AG20443 (cell line): ENCODE measurements around the gene TMEM170B.

Experiments used
- DNase-seq: peaks from one replicate; pipeline ENCODE4 v3.0.0; 2012; ENCODE audit warnings: low spot score, mixed read lengths

Gene TMEM170B

DNA sequence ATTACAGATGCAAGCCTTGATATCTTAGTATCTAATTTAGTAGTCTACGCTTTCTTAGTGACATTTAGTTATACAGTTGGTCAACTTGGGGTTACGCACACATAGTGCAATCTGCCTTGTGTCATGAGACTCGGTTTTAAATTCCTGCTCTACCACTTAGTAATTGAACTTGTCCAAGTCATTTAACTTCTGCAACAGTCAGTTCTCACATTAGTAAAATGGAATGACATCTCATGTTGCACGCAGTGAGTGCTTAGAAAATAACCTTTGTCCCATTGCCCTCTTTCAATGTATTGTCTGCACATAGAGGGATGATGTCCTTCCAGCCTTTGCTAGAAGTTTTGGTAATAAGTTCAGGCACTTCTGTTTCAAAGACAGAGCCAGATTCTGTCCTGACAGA lies 48.6 kb downstream of the TMEM170B start:
- no peak for DNase-seq

DNA sequence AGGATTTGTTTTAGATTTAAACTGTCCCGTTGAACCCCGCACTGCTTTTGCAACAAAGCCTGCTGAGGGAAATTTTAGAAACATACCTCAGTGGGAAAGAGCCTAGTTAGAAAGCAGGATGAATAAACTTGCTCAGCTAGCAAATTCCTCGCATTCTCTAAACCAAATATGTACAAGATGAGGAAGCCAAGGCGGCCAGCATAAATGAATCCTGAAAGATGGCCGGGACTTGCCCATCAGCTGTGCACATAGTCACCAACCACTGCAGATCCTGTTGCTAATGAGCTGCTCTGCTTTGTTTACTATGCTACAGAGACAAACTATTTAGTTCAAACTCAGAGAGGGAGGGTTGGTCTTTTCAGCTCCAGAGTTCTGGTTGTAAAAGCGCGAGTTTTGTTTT lies 49.0 kb downstream of the TMEM170B start:
- peak; percentile 84 for DNase-seq

DNA sequence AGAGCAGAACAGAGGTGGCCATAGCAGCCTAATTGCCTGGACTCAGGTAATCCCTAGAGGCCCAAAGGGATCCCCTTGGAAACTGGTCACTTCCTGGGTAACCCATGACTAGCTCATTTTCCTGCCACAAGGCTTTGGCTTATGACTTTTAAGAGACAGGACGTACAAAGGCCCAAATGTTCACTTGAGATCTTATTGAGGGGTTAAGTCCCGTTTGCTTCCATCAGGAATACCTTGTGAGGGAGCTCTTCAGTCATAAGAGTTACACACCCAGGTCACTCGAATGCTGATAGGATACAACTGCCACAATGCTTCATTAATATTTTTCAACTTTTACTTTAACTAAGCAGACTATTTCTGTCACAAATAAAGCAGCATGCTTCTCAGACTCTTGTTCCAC lies 51.7 kb downstream of the TMEM170B start:
- DNase-seq: no peak

DNA sequence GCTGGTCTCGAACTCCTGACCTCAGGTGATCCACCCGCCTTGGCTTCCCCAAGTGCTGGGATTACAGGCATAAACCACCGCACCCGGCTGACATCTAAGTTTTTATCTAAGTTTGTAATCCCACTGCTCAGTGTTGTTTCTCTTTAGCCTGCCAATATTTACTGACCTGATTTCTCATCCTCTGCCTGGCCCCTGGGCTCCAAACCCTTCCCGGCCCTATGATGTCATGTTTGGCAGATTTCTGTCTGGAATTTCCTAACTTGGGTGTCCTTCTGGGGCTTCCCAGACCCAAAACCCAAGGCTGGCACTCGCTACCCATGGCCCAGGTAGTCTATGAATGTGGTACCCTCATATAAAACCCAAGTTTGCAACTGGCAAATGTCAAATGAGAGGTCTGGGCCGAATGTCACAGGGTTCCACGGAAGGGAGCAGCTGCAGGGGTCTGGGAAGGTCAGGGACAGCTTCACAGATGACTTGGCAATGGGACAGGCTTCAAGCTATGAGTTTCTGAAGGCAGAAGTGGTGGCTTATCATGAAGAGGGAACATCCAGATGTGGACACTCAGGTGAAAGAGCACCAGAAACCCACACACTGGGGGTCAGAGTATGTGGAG lies 54.9 kb downstream of the TMEM170B start:
- DNase-seq: no peak

DNA sequence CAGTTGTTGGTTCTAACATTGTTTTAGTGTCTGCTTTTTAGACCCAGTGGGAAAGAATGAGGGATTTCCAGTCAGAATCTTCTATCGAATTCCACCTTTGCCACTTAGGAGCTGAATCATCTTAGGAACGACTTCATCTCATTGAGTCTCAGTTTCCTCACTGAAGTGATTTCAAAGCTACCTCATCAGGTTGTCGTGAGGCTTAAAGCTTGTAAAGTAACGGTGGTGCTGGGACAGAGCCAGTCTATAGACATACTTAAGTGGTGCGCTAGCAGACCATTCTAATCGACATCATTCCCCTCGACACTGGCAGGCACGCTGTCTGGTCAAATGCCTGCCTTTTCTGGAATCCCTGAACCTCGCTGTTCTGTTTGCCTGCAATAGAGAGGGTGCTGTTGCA lies 55.5 kb downstream of the TMEM170B start:
- no peak for DNase-seq

DNA sequence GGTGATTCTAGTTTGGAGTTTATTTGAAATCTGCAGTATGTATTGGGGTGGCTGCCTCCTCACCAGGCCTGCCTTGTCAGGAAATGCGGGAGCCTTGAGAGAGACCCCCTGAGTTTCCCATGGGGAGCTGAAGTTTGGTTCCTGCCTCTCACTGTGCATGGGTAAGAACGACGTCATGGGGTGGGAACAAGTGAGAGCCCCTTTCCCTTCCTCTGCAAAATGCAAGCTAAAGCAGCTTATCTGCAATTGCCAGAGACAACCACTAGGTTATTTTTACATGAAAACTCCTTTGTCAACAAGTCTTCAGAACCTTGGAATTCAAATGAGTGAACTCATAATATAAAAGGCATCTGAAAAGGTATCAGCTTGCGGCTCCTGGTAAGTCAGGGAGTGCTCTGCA lies 58.4 kb downstream of the TMEM170B start:
- DNase-seq: no peak

DNA sequence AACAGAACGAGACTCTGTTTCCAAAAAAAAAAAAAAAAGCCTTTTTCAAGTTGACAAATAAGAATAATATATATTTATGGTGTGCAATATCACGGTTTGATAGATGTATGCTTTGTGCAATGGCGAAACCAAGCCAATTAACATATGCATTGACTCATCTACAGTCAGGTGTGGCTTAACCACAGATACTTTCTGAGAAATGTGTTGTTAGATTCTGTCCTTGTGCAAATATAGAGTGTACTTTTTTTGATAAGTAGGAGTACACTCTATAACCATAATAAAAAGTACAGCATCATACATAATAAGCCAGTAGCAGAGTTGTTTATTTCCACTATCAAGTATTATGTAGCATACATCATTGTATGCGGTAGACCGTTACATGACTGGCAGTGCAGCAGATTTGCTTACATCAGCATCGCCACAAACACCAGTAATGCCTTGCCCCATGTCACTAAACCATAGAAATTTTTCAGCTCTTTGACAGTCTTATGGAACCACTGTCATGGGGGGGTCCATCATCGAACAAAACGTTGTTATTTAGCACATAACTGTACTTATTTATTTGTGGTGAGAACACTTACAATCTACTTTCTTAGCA lies 59.2 kb downstream of the TMEM170B start:
- DNase-seq: no peak

DNA sequence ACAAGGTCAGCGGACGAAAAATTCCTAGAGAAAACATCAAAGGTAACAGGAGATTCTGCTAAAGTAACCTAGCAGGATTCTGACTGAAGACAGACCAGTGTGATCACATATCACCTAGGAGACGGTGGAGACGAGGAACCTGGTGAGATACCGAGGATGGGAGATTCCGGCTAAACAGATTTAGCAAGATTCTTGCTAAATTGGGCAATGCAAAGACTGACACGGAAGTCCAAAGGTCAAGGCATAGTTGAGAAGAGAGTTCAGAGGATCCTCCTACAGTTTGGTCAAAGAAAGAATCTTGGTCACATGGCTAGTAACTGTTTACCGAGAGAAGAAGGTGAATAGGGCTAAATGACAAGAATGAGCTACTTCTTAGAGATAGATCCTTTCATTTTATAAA lies 61.1 kb downstream of the TMEM170B start:
- DNase-seq: no peak

DNA sequence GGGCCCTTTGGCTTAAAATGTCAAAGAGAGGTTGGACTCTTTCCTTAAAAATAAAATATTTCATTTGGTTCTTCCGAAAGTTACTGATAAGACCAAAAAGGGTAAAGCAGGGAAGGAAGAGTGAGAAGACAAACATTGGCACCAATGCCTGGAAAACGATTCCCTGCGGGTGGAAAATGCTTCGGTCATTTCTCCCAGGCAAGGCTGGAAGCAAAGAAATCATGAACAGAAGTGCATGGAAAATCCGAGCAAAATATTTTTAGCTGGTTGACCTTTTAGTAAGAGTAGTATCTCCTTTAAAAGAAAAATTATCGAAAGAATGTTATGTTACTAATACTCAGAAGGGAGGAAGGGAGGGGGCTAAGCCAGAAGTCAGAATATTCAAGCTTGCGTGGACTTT lies 62.7 kb downstream of the TMEM170B start:
- DNase-seq: no peak

DNA sequence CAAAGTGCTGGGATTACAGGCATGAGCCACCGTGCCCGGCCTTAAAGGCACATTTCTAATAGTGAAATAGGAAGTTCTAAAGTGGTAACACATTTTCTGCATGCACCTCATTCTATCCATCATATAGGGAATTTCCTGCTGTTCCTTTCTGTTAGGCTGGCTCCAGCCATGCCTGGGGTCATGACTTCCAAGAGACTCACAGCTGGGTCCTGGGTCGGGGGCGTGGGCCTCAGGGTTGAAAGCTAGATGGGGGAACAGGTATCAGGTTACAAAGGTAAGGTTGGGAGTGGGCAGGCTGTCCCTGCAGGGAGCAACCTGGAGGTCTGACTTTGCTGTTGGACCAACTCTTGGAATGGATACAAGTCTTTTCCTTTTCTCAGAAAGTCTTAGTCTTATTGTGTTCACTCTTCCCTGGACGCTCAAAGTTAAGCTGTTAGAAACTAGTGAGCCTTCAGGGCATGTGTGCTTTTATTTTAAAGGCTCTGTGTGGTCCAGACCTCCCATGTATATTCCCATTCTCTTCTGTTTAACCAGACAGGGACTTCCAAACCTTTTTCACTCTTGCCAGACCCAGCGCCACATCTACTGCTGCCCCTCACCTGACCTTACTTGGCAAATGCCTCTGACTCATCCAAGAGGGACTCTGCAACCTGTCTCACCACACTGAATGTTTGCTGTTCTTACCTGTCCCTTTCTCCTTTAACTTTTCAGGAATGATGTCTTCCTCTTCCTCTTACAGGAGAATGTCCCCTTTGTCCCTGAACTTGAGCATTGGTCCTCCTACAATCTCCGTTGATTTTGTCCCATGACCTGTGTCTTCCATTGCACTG lies 64.4 kb downstream of the TMEM170B start:
- no peak for DNase-seq

DNA sequence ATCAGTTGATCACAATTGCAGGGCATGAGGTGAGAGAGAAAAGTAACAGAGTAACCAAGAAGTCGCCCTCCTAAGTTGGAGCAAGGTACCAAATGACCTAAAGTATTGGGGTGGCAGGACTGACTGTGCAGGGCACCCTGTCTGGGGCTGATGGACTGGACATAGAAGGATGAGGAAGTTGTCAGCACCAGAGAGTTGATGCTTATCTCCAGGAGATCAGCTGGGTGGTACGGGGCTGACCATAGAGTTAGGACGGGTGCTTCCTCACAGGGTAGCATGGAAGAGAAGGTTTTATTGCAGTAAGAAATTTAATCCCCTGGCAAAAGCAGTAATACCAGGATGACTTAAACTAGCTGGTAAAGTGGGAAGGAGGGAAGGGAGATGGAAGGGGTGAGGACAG lies 66.7 kb downstream of the TMEM170B start:
- DNase-seq: no peak

DNA sequence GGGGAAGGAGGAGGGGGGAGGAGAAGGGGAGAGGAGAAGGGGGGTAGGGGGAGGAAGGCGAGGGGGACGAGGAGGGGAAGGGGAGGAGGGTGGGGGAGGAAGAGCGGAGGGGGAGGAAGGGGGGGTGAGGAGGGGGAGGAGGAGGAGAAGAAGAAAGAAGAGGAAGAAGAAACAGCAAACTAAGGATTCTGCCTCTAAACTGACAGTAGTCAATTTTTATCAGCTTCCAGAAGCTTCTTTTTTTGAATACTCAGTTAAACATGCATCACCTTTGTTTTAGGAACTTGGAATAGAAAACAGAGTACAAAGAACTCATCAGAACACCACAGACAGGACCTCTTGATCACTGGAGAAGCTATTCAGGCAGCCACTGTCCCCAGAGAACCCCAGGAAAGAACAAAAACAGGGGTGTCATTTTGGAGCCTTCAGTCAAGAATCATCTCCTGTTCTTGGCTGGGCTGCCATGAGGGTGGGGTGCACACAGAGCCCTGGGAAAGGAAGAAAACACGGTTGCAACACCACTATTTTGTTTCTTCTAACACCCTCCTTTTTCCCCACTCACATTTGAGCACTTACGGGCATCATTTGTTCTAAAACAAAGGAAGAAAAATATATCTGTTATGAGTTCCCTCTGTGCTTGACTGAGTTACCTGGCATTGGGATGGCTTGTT lies 67.4 kb downstream of the TMEM170B start:
- DNase-seq: no peak

DNA sequence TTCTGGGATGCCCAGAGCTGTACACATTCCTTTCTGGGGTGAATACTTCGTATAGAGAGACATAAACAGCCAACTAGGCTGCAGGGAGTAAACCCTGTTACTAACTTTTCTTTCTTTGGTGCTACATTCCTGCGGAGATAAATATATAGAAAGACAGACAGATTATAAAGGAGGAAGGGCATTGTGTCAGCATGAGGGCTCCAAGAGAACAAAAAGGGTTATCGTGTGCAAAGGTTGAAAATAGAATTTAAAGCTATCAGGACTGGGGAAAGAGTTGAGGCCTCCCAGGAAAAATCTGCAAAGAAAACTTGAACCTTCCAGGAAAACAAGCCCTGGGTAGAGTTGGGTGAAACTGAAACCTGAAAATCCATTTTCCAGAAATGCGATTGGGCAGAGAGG lies 68.0 kb downstream of the TMEM170B start:
- DNase-seq: no peak

DNA sequence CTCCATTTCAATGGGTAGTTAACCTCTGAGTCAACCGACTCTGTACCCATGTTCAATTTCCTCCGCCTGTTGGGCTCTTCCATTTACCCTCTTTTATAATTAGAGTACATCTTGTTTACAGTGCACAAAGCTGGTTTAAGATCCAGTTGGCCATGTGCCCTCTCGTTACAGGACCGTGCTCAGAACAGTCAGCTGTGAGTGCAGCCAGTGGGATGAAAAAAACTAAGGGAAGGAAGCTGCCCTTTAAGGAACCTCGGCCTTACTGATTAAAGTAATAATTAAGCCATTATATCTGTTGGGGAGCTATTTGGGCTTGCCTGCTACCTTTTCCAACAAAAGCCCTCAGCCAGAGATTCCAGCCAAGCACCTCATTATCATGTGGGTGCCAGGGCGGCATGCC lies 68.8 kb downstream of the TMEM170B start:
- DNase-seq: no peak

DNA sequence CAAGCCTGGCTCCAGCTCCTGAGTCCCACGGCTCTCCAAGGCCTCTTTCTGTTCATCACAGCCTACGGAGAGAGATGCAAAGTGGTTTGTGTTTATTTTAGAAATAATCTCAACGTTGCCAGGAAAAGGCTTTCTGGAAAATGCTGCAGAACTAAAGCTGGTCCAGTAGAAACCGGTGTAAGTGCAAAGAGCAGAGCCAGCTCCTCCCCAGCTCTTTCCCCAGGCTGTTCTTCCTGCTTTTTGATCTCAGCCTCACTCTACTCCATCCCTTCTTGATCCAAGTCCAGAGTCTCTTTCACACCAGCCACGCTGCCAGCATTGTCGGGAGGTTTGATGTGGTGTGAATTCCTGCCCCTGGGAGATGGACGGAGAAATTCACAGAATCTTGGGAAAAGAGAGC lies 69.8 kb downstream of the TMEM170B start:
- peak; percentile 40 for DNase-seq

DNA sequence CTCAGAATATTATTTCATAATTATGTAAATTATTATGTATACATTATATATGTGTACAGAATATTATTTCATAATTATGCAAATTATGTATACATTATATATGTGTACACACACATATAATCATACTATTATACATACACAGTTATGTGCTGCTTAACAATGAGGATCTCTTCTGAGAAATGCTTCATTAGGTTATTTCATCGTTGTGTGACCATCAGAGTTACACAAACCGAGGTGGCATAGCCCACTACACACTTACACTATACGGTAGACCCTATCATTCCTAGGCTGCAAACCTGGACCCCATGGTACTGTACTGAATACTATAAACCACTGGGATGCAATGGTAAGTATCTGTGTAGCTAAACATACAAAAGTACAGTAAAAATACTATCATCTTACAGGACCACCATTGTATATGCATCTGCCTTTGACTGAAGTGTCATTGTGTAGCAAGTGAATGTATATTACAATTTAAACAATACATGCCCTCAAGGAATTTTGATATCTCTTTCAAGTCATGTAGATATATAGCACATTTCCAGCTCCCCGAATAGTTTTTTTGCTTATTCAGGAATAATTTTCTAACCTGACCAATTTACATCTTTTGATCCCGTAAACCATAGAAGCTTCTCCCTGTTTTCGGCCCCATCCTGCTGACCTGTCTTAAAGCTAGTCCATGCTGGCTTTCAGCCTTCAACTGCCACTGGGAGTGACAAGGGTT lies 71.2 kb downstream of the TMEM170B start:
- no peak for DNase-seq

DNA sequence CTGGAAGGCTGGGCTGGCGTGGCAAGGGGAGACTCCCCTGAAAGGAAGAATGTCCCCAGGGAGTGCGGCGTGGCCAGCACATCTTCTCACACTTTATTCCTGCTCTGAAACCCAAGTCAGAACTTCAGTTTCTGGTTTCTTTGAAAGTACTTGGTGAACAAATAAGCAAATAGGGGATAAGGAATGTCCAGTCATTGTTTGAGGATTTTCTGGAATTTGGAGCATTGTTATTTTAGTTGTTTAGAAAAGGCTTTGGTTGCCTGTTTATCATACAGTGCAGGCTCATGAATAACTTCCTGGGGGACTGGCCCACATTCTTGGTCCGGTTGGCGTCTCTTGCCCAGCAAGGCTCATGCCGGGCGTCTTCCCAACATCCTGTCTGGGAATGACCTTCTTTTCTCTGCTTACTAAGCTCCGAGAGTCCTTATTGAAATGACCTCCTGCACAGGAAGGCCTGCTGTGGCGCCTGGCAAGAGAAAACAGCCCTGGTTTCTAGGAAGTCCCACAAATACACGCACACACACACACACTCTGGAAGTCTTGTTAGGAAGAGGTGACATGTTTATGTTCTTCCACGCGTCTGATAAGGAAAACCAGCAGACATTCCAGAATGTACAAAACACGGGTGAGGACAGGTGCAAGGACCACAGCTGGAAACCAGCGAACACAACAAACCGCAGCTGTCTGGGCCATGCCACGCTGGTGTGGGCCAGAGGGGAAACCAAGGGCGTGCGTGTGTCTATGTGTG lies 71.9 kb downstream of the TMEM170B start:
- peak; percentile 89 for DNase-seq

DNA sequence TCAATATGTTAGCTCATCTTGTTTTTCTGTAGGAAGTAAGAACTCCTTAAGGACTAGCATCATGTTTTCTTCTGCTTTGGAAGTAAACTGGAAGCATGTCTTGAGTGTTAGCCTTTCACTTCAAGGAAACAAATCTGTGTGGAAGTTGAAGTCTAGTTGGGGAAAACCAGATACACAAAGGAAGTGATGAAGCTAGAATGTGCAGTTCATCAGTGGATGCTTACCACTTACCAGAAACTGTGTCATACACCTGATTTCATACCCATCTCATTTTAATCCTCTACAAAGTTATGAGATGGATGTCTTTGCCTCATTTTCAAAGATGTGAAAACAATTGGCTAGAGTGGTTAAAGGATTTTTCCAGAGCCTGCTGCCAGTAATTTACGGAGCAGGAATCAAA lies 75.8 kb downstream of the TMEM170B start:
- no peak for DNase-seq

DNA sequence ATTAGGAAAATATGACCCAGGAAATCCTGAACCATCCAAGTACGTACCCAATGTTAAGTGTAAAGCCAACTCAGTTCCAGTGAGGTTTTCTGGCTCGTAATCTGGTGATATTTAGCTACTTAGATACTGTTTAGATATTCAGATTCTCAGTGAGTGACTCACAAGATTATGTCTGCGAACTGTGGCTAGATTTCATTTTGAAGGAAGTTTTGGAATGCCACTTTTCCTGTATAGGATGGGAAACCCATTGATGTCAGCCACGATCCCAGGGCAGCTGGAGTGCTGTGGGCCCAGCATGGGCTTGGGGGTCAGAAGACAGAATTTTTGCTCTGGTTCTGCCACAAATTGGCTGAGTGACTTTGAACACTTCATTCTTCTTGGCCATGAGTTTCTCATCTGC lies 76.3 kb downstream of the TMEM170B start:
- peak; percentile 61 for DNase-seq

DNA sequence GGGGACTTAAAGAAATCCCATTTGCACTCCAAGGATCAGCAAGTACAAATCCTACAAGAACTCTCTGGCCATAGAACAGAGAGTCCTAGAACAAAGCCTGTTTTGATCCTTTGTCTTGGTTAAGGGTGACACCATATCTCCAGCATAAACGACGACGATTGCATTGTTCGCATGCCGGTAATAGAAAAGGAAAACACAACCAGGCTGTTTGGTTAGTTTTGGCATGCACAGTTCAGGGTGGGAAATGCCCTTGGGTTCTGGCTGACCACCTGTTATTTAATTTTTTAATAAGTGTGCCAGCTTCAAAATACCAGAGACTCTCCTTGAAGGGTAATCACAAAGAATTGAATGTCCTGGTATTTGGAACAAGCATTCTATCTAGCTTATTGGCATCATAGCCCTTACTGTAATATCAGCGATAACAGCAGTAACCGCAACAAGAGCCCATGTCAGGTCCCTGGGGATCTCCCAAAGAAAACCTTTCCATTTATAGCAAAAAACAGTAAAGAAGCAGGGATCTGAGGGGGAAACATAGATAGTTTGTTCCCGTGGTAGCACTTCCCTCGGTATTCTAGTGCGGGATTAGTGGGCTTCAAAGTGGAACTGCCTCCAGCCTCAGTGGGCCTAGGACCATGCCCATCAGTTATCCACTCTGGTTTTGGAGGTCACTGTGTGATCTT lies 77.1 kb downstream of the TMEM170B start:
- DNase-seq: no peak

DNA sequence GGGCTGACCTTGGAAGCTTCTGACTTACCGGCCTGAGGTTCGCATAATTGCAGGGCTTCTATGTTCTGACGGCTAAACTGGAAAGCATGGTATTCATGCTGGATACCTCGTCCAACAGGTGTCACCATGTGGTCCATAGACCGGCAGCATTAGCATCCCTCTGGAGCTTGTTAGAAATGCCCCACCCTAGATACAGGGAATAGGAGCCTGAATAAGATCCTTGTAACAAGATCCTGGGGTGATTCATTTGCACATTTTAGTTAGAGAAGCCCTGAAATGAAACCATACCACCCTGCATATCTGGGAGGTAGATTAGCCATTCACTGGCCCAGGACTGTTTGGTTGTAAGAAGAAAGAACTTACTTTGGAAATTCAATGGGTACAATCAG lies 77.7 kb downstream of the TMEM170B start:
- no peak for DNase-seq
